GM12875 (cell line): Measurements from ENCODE around the gene SASH1.

Experiments used
- H3K4me3 ChIP-seq: one replicate; pipeline ENCODE4 v1.5.1; 2011; ENCODE audit warnings: low read depth, low read length, control low read depth
- CTCF ChIP-seq: IDR thresholded peaks from 2 replicates; pipeline ENCODE4 v1.5.1; 2011; ENCODE audit warnings: low read depth, mild to moderate bottlenecking, control low read depth, inconsistent platforms, low read length, moderate library complexity, borderline replicate concordance; ENCODE audit not compliant: insufficient read depth

SASH1 gene

GRCh38 chr6:148431840-148432239 lies 89.2 kb downstream of the SASH1 start:
- TF ChIP-seq CTCF, result no peak
- H3K4me3 ChIP-seq, result no peak overlapping the region

- no peak for TF ChIP-seq CTCF
- no peak overlapping the region for H3K4me3 ChIP-seq
Observed at GRCh38 chr6:148432462-148433195, 90.0 kb downstream of the SASH1 start.

DNA sequence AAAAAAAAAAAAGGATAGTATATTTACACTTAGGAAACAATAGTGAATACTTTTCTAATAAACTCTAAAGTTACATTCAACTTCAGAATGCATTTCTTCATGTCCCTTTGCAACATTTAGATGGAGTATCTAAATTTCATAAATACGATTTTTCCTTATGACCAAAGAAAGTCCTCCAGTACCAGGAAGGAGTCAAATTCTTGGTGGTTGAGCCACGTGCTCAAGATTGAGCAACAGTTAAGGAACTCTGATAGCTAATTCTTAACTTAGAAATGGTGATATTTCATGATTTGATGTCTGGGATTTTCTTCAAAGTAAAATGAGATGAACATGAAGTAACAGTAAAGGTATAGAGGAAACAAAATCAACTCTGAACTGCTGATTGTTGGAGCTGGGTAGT lies 92.7 kb downstream of the SASH1 start:
- no peak overlapping the region for H3K4me3 ChIP-seq
- no peak for TF ChIP-seq CTCF

DNA sequence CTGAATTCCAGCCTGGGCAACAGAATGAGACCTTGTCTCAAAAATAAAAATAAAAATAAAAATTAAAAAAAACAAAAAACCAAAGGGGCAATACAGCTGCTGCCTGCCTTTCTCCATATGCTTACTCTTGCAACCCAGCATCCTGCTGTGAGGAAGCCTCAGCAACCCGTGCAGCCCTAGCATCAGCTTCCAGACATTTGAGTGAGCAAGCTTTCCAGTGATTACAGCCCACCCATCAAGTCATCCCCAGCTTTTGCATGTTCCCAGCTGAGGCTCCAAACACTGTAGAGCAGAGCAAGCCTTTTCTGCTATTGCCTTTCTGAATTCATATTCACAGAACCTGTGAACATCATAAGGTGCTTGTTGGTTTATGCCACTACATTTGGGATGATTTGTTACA lies 93.8 kb downstream of the SASH1 start:
- no peak overlapping the region for H3K4me3 ChIP-seq
- TF ChIP-seq CTCF, result no peak

DNA sequence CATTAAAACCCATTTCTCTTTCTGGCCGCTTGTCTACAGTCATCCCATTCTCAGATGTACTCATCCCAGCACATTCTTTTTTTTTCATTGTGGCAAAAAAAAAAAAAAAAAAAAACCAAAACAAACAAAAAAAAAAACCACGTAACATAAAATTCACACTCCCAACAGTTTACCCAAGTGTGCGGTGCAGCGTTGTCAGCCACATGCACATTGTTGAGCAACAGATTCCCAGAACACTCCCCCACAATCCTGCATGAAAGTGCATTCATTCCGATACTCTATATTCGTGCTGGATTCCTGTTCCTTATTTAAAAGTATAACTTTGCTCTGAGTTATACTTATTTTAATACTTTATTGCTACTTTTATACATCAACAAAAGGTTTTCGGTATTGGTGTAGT lies 96.0 kb downstream of the SASH1 start:
- no peak overlapping the region for H3K4me3 ChIP-seq
- no peak for TF ChIP-seq CTCF

DNA sequence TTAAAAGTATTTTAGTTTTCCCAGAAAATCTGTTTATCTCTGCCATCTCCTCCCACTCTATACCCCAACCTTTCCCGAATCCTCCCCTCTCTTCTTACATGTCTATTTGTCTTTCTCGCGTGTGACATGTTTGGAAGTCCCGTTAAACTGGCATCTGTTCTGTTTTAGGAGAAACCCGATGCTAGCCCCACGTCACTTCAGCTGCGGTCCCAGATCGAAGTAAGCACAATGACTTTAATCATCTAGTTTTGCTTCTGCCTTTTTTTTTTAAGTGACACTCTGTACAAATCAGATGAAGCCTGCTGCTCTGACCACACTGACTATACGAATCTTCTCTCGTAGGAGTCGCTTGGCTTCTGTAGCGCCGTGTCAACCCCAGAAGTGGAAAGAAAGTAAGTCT lies 97.4 kb downstream of the SASH1 start:
- H3K4me3 ChIP-seq, result no peak overlapping the region
- no peak for TF ChIP-seq CTCF

DNA sequence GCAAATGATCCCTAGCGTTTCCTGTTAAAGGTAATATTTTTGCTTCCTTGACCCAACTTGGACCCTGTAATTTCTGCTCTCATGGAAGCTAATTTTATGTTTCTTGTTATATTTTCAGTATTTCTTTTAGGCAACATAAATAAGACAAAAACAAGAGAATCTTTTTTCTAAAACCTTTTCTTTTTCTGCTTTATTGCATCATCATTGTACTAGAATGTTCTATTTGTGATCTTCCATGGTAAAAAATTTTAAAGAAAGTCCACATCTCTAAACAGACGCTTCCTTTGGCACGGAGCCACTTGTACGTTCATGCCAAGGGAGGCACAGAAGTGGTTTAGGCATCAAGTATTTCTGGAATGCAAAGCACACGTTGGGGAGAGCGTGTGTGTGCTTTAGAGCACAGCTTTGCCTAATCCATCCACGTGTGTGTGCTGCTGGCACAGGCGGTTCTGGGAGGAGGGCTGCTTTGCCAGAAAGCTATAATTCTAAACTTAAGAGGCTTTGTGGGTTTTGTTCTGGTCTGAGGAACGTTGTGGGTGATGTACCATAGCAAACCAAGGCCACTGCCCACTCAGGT lies 98.3 kb downstream of the SASH1 start:
- TF ChIP-seq CTCF, result no peak
- H3K4me3 ChIP-seq, result no peak overlapping the region
